C4-2B (cell line): Measurements from ENCODE around the gene KPTN.

Experiments
- CTCF ChIP-seq: fragments of 450-650 bp; conservative IDR thresholded peaks from 2 replicates; pipeline ENCODE4 v1.5.1; 2017; ENCODE audit warnings: mild to moderate bottlenecking
- ZFX ChIP-seq: fragments of 450-650 bp; IDR thresholded peaks from 2 replicates; pipeline ENCODE4 v1.6.1; 2017

GRCh38 chr19:47471381-47471732, 12.7 kb downstream of the KPTN start:
- TF ChIP-seq CTCF = no peak
- TF ChIP-seq ZFX = no peak
